HG03575 (cell line): Measurements from ENCODE around the gene PRPF6.

Experiments used
- ATAC-seq: cut with Tn5 transposase; IDR thresholded peaks from one replicate; pipeline ENCODE4 v1.9.1; 2021; ENCODE audit not compliant: unreplicated experiment, insufficient number of reproducible peaks, low FRiP score; ENCODE audit errors: extremely low read depth

PRPF6 gene, protein sequence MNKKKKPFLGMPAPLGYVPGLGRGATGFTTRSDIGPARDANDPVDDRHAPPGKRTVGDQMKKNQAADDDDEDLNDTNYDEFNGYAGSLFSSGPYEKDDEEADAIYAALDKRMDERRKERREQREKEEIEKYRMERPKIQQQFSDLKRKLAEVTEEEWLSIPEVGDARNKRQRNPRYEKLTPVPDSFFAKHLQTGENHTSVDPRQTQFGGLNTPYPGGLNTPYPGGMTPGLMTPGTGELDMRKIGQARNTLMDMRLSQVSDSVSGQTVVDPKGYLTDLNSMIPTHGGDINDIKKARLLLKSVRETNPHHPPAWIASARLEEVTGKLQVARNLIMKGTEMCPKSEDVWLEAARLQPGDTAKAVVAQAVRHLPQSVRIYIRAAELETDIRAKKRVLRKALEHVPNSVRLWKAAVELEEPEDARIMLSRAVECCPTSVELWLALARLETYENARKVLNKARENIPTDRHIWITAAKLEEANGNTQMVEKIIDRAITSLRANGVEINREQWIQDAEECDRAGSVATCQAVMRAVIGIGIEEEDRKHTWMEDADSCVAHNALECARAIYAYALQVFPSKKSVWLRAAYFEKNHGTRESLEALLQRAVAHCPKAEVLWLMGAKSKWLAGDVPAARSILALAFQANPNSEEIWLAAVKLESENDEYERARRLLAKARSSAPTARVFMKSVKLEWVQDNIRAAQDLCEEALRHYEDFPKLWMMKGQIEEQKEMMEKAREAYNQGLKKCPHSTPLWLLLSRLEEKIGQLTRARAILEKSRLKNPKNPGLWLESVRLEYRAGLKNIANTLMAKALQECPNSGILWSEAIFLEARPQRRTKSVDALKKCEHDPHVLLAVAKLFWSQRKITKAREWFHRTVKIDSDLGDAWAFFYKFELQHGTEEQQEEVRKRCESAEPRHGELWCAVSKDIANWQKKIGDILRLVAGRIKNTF

DNA sequence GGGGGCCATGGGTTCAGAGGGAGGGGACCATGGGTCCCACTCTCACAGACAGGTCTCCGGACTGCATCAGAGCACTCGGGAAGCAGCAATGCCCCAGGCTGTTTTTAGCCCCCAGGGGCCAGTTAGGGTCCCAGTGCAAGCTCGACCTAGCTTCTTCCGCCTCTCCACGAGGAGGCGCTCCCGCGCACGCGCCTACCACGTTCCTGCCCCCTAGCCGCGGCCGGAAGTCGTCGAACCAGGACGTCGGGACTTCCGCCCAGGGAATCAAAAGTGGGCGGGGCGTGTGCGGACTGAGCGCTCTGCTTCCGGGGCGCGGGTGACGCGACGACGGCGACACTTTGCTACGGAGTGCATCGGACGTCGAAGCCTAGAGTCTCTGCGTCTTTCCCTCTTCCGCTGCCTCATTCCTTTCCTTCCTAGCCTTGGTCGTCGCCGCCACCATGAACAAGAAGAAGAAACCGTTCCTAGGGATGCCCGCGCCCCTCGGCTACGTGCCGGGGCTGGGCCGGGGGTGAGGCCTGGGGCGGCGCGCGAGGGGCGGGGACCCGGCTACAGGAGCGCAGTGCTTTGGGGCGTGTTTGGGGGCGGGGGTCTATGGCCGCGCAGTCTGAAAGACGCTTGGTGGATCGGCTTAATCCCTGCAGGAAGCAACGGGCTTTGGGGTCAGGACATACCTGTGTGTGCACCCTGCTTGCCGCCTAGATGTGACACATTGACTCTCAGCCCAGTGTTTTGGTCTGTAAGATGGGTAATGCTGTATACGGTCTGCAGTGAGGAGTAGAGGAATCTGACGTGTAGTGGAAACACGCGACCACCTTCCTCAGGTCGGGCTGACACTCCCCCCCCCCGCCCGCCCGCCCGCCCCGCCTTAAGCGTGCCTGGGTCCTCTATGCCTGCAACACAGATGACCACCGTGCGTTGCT lies at the start of gene PRPF6:
Gene PRPF6, plus strand, starts transcription at position 327 of the 923 bp plus-strand sequence. Its CDS starts 114 bp downstream, at position 441.
- ATAC-seq = no peak

DNA sequence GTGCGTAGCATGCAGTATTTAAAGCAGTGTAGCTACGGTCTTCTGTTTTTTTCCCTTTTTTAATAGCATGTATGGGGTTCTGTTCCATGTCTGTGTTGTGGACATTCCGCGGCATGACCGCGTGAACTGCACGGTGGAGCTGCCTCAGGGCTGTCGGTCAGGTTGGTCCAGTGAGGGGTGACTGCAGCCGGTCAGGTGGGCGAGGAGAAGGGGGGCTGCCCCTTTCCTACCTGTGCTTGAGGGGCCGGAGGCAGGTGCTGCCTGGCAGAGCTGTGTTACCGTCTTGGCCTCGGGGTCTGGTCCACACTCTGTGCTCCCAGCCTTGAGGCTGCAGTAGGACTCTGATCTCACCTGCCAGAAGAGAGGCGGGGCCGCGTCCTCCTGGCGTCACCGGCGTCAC lies 49.2 kb upstream of the PRPF6 start:
- no peak for ATAC-seq

DNA sequence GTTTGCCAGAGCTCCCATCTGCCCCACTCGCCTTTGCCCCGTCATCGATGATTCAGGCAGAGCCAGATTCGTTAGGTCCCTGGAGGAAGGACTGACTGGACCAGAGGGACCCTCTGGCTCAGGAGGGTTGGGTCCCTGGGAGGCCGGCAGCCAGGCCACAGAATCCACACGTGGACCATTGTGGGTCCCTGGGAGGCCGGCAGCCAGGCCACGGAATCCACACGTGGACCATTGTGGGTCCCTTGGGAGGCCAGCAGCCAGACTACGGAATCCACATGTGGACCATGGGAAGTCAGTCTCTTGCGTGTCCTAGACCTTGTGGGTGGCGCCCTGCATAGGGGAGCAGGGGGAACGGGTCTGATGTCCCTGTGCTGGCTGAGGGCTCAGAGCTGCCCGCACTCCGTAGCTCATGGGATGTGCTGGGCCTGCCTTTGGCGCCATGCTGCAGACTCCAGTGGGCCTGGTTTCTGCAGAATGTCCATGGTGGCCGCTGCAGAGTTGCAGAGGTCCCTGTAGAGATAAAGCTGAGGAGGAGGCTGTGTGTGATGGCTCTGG lies 48.2 kb upstream of the PRPF6 start:
- ATAC-seq = no peak

DNA sequence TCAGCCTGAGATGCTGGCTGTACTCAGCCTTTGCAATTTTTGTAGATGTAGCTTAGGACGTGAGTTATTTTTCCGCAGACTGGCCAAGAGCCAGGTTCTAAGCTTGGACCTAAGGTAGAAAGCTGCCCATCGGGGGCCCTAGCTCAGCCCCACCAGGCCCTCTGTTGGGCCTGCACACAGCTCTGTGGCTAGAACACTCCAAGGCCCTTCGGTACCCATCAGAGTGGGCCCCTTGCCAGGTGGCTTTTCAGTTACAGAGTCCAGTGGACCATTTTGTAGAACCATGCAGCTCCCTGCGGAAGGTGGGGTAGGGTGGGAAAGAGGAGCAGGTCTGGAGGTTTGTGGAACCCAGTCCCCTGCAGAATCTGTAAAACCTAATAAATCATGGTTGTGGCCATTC lies 47.3 kb upstream of the PRPF6 start:
- ATAC-seq = no peak

DNA sequence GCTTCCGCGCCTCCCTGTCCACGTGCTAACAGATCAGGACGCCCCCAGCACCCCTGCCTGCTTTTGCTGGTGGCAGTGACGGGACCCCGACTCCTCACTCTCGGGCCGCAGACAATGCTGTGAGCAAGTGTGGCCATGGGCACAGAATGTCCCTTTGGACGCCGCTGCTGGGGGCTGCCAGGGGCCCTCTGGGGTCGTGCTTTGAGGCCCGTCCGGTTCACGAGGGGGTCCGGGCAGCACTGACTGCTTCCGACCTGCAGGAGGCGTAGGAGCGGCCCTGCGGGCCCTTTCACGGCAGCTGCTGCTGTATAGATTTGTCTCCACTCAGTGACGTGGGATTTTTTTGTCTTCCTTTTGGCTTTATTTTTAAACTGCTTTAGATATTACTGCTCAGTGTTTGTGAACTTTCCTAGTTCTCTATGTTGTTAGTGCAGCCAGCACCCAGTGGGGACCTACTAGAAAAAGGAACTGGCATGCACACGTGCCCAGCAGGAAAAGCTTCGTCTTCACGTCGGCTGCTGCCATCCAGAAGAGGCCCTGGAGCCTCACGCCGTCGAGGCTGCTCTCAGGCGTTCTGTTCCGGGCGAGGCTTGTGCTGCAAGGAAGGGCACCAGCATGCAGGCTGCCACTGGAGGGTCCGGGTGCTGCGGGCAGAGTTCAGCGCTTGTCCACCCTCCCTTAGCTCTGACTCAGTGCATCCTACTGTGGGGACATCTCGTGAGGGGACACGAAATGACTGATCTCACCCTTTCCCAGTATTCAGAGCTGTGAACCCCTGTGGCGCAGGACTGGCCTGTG lies 46.5 kb upstream of the PRPF6 start:
- no peak for ATAC-seq

DNA sequence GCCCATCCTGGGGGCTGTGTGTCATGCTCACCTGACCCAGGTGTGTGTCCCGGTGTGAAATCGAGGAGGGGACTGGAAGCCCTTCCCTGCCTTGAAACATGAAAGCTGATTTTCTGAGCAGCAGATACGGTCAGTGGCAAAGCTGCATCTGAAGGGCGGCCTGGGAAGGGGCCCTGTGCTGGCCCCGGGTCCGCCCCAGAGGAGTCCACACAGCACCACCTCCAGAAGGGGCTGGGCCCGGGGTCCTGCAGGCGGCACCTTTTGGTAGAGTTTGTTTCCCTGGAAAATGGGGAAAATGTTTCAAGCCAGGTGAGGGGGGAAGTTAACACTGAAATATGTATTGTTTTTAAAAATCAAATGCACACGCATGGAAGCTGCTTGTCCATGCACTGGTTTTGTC lies 45.5 kb upstream of the PRPF6 start:
- ATAC-seq = no peak

DNA sequence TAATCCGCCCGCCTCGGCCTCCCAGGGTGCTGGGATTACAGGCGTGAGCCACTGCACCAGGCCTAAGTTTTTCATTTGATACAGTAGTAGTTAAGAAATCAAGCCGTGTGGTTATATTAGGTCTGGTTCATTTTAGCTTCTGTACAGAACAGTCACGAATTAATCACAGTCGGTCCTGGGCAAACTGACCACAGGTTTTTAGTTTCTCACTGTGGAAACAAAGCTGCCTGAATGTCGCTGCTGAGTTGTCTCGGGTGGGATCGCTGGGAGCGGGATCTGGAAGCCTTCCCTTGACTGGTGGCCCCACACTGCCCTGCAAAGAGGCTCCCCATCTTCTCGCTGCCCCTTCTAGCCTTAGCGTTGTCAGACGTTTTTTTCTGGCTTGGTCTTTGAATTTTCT lies 43.3 kb upstream of the PRPF6 start:
- no peak for ATAC-seq

DNA sequence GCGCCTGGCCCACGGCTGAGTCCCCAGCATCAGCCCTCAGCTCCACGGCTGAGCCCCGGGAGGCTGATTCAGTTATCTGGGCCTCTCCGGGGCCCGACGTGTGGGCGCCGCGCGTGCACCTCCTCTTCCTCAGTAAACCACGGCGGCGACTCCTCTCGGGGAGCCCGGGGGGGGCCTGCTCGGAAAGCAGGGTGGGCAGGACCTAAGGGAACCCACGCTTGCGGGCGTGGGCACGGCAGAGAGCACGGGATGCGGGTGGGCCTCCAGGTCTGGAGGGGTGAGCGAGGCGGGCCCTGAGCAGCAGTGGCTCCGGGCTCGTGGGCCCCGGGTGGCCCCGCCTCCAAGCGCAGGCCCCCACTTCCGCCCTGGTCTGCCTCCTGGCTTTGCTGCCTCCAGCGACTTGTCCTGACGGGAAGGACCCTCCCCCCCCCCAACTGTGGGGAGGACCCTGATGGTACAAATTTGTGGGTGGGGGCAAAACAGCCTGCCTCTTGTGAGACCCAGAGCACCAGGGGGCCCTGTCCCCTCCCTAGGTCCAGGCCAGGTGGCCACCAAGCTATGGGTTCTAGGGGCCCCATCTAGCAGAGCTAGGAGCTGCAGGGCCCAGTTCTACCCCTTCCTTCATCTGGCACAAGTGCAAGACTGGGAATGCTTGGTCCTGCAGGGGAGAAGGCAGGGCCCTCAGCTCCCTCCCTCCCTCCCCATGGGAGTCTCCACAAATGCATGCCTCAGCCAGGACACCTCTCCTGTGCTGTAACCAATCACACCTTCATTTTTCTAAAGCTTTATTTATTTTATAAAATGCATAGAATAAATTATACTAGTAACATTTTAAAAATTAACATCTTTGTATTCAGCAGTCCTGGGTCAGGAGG lies 41.6 kb upstream of the PRPF6 start:
- no peak for ATAC-seq

DNA sequence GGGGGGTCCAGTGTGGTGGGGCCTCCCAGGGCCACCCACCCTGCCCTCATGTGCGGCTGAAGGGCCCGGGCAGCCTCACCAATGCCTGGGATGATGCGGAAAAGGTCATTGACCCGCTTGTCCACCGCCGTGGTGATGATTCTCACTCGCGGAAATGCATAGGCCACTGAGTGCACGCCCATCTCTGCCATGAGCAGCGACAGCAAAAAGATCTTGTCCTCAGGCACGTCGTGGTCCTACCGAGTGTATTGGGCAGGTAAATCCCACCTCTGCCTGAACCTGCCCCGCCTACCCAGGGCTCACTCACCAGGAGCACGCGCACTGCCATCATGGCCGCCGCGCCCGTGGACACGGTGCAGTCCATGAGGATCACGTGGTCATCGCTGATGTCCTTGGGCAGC lies 40.9 kb upstream of the PRPF6 start:
- no peak for ATAC-seq

DNA sequence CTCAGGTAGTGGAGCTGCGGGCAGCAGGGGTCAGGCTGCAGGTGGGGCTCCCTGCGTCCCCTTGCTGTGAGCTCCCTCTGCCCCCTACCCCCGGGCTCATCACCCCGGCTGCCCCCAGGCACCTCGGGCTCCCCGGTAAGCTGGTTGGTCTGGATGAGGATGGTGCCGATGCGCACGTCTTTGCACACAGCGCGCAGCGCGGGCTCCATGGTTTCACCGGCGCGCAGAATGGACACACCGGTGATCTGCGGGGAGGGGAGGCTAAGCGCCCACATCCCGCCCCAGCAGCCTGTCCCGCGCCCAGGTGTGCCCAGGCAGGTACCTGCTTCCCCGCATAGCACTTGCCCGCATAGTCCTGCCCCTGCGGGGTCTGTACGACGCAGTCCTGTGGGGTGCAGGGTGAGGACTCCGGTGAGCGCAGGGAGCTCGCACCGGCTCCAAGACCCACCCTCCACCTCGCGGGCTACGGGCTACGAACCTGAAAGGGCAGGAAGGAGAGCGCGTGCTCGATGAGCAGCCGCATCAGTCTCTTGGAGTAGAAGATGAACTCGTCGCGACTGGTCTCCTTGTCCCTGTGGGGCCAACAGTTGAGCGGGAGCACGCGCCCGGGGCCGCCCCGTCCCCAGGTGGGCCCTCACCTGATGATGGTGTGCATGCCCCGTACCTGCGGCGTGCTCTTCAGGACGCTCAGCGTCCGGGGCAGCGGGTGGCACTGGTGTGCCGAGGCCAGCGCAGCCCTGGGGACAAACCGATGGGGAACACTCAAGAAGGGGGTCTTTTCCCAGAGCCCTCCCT lies 40.3 kb upstream of the PRPF6 start:
- ATAC-seq = no peak

DNA sequence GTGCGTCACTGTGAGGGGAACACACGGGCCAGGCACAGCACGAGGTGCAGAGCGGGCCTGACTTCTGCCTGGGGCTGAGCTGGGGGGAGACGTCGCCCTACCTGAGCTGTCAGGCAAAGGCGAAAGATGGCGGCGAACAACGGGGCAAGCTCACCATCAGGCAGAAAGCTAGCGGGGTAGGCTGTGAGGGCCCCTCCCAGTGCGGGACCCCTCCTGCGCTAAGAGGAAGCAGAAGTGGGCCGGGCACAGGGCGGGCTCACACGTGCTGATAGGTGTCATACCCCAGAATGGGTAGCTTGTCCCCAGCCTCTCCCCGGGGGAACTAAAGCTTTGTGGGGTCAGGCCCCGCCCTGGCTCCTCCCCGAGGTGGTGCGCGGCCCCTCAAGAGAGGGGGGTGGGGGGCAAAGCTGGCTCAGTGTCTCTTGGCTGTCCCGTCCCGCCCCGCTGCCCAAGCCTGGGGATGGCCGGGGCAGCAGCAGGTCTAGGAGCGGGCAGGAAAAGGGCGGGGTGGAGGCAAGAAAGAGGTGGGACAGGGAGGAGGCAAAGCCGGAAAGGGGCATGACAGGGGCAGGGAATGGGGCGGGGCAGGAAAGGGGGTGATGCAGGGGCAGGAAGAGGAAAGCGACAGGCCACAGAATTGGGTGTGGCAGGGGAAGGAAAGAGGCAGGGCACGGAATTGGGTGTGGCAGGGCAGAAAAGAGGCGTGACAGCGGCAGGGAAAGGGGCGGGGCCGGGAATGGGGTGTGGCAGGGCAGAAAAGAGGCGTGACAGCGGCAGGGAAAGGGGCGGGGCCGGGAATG lies 39.5 kb upstream of the PRPF6 start:
- ATAC-seq = no peak

DNA sequence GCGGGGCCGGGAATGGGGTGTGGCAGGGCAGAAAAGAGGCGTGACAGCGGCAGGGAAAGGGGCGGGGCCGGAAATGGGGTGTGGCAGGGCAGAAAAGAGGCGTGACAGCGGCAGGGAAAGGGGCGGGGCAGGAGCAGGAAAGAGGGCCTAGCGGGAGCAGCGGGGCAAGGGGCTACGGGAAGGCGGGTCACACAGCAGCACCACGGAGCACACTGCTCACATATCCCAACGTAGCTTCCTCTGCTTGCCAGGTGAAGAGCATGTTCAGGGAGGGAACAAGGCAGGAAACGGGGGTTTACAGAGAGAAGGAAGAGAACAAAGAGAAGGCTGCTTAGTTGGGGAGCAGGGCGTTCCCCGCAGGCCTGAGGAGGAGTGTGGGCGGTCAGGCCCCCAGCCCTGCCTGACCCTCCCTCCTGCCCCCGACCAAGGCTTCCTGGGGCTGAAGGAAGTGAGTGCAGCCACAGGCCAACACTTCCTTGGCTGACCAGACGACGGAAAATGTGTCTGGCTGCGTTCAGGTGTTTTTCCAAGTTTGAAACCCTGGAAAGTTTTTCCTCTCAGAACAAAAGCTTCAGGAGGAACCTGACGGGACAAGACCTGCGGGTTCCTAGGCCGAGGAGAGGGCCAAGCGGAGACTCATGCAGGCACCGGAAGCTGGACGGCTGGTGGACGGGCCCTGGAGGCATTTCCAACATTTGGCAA lies 38.5 kb upstream of the PRPF6 start:
- ATAC-seq = no peak

DNA sequence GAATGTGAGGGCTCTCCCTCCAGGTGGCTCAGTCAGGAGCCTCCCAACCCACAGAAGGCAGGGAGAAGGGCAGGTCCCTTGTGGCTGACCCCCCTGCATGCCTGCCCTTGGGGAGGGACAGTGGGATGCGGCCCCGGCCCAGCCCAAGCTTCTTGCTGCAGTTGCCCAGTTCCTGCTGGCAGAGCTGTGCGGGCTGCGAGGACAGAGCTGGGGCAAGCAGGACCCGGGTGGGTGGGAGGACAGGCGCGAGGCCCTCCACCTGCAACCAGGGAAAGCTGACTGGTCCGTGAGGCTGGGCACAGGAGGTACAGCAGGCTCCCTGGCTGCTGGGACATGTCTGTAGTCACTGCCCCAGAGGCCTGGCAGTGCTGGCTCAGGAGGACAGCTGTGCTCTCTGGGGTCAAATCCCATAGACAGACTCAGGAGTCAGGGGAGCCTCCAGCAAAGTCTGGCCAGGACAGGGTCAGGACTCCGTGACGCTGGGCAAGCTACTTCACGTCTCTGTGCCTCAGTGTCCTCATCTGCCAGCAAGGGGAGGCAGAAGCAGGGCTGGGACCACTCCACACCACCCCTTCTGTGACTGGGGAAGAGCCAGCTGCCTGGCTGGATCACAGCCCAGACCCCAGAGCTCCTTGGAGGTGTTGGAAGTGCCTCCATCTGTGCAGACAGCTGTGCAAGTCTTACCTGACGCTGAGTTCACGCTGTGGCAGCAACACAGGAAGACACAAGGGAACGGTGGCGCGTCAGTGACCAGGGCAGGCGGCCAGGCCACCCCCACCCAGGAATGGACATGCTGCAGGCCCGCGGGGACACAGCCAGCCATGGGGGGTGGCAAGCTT lies 37.7 kb upstream of the PRPF6 start:
- no peak for ATAC-seq

DNA sequence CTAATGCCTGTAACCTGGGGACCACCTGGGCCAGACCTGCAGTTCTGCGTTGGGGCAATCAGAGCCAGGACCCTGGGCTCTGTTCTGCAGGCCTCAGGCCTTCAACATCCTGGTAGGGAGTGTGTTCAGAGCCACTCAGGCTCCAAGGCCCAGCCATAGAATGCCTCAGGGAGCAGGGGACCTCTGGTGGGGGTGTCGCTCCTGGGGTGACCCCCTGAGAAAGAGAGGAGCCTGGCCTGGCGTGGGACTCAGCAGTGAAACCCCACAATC lies 37.2 kb upstream of the PRPF6 start:
- ATAC-seq = no peak
